HG02852 (cell line): Measurements from ENCODE around the gene ZNF407.
"Not testable (repeated sequence)": the region's sequence is repeated elsewhere in the genome, so short reads cannot be mapped to it uniquely, and the experiment has no call there.

Source experiments
- ATAC-seq: cut with Tn5 transposase; IDR thresholded peaks from one replicate; pipeline ENCODE4 v1.9.1; 2021; ENCODE audit warnings: mild to moderate bottlenecking, moderate library complexity; ENCODE audit not compliant: unreplicated experiment

Gene ZNF407

GRCh38 chr18:74597662-74598349, at the start of gene ZNF407:
ZNF407 (plus strand) TSS chr18:74597870; CDS start chr18:74631020, 33,150 bp downstream.
- peak; percentile 73 for ATAC-seq

GRCh38 chr18:74549591-74550104, 48.0 kb upstream of the ZNF407 start:
- ATAC-seq, result no peak

- ATAC-seq, result no peak
Measured at GRCh38 chr18:74550886-74551285, 46.8 kb upstream of the ZNF407 start.

GRCh38 chr18:74551452-74551851, 46.2 kb upstream of the ZNF407 start:
- ATAC-seq, result no peak

GRCh38 chr18:74551936-74552555, 45.6 kb upstream of the ZNF407 start:
- ATAC-seq, result peak; percentile 99

GRCh38 chr18:74556126-74556525, 41.5 kb upstream of the ZNF407 start:
- no peak for ATAC-seq

GRCh38 chr18:74558096-74558495, 39.6 kb upstream of the ZNF407 start:
- no peak for ATAC-seq

GRCh38 chr18:74562131-74562730, 35.4 kb upstream of the ZNF407 start:
- no peak for ATAC-seq

- no peak for ATAC-seq
Measured at GRCh38 chr18:74562775-74563174, 34.9 kb upstream of the ZNF407 start.

GRCh38 chr18:74563999-74564398, 33.7 kb upstream of the ZNF407 start:
- no peak for ATAC-seq

GRCh38 chr18:74565164-74565563, 32.5 kb upstream of the ZNF407 start:
- ATAC-seq, result not testable (repeated sequence)

- not testable (repeated sequence) for ATAC-seq
Measured at GRCh38 chr18:74565993-74566392, 31.7 kb upstream of the ZNF407 start.

- ATAC-seq, result no peak
Measured at GRCh38 chr18:74567822-74568221, 29.8 kb upstream of the ZNF407 start.

GRCh38 chr18:74569401-74569800, 28.3 kb upstream of the ZNF407 start:
- no peak for ATAC-seq

- ATAC-seq, result no peak
Measured at GRCh38 chr18:74570266-74570665, 27.4 kb upstream of the ZNF407 start.

GRCh38 chr18:74571895-74572680, 25.6 kb upstream of the ZNF407 start:
- ATAC-seq, result no peak

- no peak for ATAC-seq
Measured at GRCh38 chr18:74573053-74573452, 24.6 kb upstream of the ZNF407 start.

- no peak for ATAC-seq
Measured at GRCh38 chr18:74574916-74575315, 22.8 kb upstream of the ZNF407 start.

GRCh38 chr18:74577019-74577418, 20.7 kb upstream of the ZNF407 start:
- ATAC-seq, result no peak

GRCh38 chr18:74579496-74580065, 18.1 kb upstream of the ZNF407 start:
- ATAC-seq, result no peak

GRCh38 chr18:74582642-74583041, 15.0 kb upstream of the ZNF407 start:
- no peak for ATAC-seq
